ENCODE results near the gene DAAM2.

The DAAM2 gene

DNA sequence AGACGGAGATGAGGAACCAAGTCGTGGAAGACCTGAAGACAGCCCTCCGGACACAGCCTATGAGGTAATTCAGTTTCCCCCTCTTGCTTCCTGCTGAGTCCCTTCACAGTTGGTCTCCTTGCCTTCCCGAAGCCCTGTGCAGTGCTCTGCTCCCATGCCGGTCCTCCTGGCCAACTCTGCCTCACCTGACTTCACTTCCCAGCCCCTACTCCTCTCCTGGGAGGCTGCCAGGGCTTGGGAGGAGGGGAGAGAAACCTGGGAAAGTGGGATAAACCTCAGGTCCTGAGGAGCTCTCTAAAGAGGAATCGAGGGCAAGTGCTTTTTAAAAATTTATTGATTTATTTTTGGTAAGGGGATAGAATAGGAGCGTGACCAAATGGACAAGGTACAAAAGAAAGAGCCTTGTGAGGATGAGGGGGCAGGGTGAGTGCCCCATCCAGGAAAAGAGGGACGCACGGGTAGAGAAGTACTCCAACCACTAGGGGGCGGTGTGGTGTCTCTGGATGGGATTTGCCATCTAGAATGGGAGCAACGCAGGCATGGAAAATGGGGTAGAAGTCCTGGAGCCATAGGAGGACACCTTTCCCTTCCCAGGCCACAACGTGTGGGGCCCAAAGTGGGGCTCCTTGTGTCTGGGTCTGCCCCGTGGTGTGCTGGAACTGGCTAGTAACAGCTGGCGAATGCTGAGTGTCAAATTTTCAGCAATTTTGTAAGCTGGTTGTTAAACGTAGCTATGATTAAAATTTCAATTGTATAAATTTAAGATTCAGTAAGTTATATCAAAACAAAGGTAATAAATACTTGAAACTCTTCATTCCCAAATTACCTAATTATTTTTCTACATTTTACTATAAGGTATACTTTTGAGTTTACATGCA is 73.1 kb downstream of the DAAM2 start:
- H3K4me1 Mint-ChIP-seq (ENCODE audit: low read depth): no peaks in the 10 kb centered on the region
- peaks cover 5% of the 10 kb centered on the region for H3K27me3 Mint-ChIP-seq
- H3K36me3 Mint-ChIP-seq: no peaks in the 10 kb centered on the region
- no peak overlapping the region for H3K27ac Mint-ChIP-seq
- no peaks in the 10 kb centered on the region for H3K9me3 Mint-ChIP-seq (ENCODE audit: low read depth)
- no peak overlapping the region for H3K4me3 Mint-ChIP-seq

DNA sequence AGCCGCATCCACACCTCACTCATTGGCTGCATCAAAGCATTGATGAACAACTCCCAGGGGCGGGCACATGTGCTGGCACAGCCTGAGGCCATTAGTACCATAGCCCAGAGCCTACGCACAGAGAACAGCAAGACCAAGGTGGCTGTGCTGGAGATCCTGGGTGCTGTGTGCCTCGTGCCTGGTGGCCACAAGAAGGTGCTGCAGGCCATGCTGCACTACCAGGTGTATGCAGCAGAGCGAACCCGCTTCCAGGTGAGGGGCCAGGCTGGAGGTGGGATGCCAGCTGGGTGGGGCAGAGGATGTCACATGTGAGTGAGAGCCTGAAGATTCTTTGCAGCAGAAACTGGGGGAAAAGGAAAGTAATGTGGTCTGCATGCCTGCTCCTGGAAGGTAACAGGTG is 75.4 kb downstream of the DAAM2 start:
- Mint-ChIP-seq H3K4me1 (ENCODE audit: low read depth) (no peaks in the 10 kb centered on the region), H3K4me3 (no peak overlapping the region), H3K27me3 (peaks cover 1% of the 10 kb centered on the region), H3K9me3 (ENCODE audit: low read depth) (no peaks in the 10 kb centered on the region), H3K36me3 (no peaks in the 10 kb centered on the region), H3K27ac (no peak overlapping the region)

DNA sequence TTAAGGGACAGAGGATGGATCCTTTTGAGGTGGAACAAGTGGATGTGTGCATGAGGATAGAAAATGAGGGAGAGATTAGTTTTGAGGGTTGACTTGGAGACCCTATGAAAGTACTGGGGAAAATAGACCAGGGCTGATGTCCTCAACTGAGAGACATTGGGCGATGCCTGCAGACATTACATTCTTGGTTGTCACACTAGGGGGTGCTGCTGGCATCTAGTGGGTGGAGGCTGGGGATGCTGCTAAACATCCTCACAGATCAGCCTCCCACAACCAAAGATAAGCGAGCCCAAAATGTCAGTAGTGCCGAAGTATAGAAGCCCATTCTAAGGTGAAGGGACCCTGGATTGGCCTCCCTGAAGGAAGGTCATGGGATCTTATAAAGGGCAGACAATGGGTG is 78.8 kb downstream of the DAAM2 start:
- no peaks in the 10 kb centered on the region for H3K9me3 Mint-ChIP-seq (ENCODE audit: low read depth)

DNA sequence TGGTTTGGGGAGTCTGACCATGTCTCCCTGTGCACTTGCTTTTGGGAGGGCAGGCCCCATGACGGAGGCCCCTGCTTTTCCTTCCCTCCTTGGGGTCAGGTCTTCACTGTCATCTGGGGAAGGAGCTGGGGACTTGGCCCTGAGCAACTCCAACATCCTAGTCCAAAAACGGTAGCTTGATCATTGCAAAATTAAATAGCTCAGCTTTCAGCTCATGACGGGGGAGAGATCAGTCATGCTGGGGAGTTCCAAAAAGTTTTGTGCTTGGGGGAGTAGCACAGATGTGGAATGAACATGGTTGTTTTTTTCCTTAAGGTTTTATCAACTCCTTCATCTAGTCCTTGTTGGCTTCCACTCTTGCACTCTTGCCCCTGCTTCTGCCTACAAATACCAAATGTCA is 81.3 kb downstream of the DAAM2 start:
- no peak overlapping the region for H3K4me3 Mint-ChIP-seq
- no peak overlapping the region for H3K27ac Mint-ChIP-seq
- H3K4me1 Mint-ChIP-seq (ENCODE audit: low read depth): no peaks in the 10 kb centered on the region
- no peaks in the 10 kb centered on the region for H3K36me3 Mint-ChIP-seq
- no peaks in the 10 kb centered on the region for H3K9me3 Mint-ChIP-seq (ENCODE audit: low read depth)
- no peaks in the 10 kb centered on the region for H3K27me3 Mint-ChIP-seq

More for the DNA sequence above, 78.8 kb downstream of the DAAM2 start:
- Mint-ChIP-seq H3K4me3 (no peak overlapping the region), H3K27me3 (no peaks in the 10 kb centered on the region), H3K27ac (no peak overlapping the region), H3K4me1 (ENCODE audit: low read depth) (no peaks in the 10 kb centered on the region), H3K36me3 (no peaks in the 10 kb centered on the region)

DNA sequence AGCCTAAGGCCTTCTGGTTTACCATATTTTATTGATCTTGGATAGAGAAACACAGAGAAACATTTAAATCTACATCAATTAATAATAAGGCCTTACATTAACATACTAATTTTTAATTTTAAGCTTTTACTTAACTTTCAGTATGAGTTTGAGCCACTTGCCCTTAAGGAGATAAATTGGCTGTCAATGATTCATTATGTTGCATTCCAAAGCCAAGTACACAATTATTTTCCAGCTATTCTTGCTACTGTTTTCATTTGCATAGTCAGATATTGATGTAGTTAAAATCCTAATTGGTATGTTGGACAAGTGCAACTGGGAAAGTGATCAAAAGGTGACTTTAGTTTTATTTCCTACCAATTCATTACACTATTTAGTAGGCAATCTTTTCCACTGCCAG is 83.9 kb downstream of the DAAM2 start:
- Mint-ChIP-seq H3K27me3 (no peaks in the 10 kb centered on the region), H3K4me3 (no peak overlapping the region), H3K27ac (no peak overlapping the region), H3K9me3 (ENCODE audit: low read depth) (no peaks in the 10 kb centered on the region), H3K4me1 (ENCODE audit: low read depth) (no peaks in the 10 kb centered on the region), H3K36me3 (no peaks in the 10 kb centered on the region)

DNA sequence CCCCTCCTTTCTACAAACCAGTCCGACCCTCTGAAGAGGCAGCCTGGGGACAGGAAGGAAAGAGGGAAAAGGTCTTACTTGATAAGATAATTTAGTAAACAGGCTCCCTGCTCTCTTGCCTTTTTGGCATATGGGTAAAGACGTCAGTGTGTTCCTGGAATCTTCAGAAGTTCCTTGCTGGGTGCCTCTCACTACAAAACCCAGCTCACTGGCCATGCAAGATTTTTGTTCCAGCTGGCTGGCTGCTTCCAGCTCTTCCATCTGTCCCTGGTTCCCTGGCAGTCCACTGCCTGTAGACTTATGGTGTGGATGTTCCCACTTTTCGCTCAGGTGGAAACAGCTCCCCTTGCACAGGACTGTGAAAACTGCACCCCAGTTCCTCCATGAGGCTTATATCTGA is 84.7 kb downstream of the DAAM2 start:
- H3K27ac Mint-ChIP-seq: no peak overlapping the region

DNA sequence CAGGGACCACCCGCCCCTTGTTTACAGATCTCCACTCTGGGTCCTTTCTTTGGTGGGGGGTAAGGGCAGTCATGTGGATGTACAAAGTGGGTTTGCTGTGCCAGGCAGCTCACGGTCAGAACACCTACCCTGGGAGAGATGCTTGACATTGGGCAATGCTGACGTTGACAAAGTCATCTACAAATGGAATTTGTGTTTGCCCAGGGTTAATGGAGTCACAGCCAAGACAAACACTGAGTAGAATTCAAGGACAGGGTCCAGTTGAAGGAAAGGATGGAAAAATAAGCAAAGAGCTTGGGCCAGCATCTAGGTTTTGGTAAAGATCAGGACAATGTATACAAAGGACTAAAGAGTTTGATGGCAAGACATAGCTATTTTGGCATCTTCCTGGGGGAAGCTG is 87.4 kb downstream of the DAAM2 start:
- Mint-ChIP-seq H3K36me3 (no peaks in the 10 kb centered on the region), H3K9me3 (ENCODE audit: low read depth) (no peaks in the 10 kb centered on the region), H3K4me1 (ENCODE audit: low read depth) (no peaks in the 10 kb centered on the region), H3K27ac (no peak overlapping the region), H3K4me3 (no peak overlapping the region), H3K27me3 (no peaks in the 10 kb centered on the region)

More for the DNA sequence above, 84.7 kb downstream of the DAAM2 start:
- H3K9me3 Mint-ChIP-seq (ENCODE audit: low read depth): no peaks in the 10 kb centered on the region
- H3K4me3 Mint-ChIP-seq: no peak overlapping the region
- no peaks in the 10 kb centered on the region for H3K36me3 Mint-ChIP-seq
- no peaks in the 10 kb centered on the region for H3K27me3 Mint-ChIP-seq
- H3K4me1 Mint-ChIP-seq (ENCODE audit: low read depth): no peaks in the 10 kb centered on the region

DNA sequence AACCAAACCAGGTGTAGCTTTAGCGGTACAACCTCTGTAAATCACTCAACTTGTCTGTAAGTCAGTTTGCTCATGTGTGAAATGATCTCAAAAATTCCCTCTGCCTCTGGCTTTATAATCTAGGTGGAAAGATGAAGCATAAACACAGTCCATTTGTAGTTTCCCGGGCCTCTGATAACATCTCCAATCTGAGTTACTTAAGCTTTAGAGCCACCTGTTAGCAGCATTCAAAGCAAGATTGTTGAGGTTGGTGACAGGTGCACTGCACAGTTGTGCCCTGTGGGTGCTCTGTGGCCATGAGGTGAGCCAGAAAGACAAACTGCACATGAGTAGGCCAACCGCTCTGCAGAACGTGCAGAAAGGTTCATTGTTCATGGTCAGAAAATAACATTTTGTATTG is 88.4 kb downstream of the DAAM2 start:
- no peak overlapping the region for H3K4me3 Mint-ChIP-seq
- H3K9me3 Mint-ChIP-seq (ENCODE audit: low read depth): no peaks in the 10 kb centered on the region
- no peaks in the 10 kb centered on the region for H3K36me3 Mint-ChIP-seq
- H3K27me3 Mint-ChIP-seq: no peaks in the 10 kb centered on the region
- no peaks in the 10 kb centered on the region for H3K4me1 Mint-ChIP-seq (ENCODE audit: low read depth)
- H3K27ac Mint-ChIP-seq: no peak overlapping the region

DNA sequence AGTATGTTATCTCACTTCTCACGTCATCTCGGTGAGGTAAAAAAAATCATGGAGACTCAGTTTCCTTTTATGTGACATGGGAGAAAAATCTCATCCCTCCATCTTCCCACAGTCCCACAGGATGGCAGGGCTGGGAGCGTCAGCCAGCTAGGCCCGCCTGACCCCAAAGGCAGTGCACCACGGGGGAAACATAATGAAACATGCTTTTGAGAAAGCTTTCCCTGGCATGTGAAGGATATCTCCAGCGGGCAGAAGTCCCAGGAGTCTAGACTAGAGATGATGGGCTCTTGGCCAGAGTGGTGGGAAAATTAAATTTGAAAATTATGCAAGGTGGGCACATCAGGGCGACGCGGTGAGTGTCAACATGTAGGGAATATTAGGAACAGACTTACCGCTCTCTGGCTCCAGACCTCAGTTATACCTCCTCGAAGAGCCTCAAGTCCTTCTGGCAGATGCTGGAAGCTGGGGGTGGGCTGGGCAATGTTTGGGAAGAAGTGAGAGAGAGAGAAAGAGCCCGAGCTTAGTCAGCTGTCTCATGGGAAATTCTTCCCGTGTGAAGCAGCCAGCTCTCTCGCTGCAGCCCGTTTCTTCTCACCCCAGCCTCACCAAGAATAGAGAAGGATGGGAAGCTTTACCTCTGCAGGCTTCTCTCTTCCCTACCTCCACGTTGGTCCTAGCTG is 89.8 kb downstream of the DAAM2 start:
- no peaks in the 10 kb centered on the region for H3K27me3 Mint-ChIP-seq
- no peaks in the 10 kb centered on the region for H3K4me1 Mint-ChIP-seq (ENCODE audit: low read depth)
- no peak overlapping the region for H3K4me3 Mint-ChIP-seq
- no peaks in the 10 kb centered on the region for H3K36me3 Mint-ChIP-seq
- H3K27ac Mint-ChIP-seq: no peak overlapping the region
- no peaks in the 10 kb centered on the region for H3K9me3 Mint-ChIP-seq (ENCODE audit: low read depth)

DNA sequence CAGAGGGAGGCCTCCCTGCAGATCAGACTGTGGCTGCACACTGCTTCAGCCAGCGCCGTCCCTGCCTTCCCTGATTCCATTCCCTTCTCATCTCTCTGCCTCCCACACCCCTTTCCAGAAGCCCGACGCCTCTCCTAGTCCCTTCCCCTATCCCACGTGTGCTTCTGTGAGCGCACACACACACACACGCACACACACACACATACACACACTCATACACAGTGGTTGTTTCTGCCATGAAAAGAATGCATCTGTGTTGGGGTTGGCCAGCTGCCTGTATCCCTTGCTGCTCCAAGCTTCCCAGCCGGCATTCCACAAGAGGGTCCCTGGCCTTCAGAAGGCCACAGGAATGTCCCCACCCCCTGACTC is 90.3 kb downstream of the DAAM2 start:
- no peaks in the 10 kb centered on the region for H3K9me3 Mint-ChIP-seq (ENCODE audit: low read depth)
- no peaks in the 10 kb centered on the region for H3K4me1 Mint-ChIP-seq (ENCODE audit: low read depth)
- no peak overlapping the region for H3K27ac Mint-ChIP-seq
- no peak overlapping the region for H3K4me3 Mint-ChIP-seq
- no peaks in the 10 kb centered on the region for H3K27me3 Mint-ChIP-seq
- H3K36me3 Mint-ChIP-seq: no peaks in the 10 kb centered on the region

DNA sequence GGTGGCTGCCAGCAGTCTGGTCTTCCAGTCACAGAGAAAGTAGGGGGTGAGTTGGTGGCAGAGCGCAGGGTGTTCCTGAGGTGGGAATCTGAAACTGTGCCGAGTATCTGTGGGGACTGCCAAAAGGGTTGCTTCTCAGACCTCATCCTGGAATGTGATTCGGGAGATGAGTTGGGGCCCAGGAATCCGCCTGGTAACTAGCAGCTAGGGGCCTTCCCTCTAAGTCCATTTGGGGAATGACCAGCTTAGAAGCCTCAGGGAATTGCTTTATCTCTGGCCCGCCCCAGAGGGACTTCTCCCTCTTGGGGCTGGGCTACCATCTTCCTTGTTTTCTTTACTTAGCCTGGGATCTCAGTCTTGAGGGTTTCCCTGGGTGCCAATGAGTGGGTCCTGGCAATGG is 92.5 kb downstream of the DAAM2 start:
- no peak overlapping the region for H3K4me3 Mint-ChIP-seq
- H3K9me3 Mint-ChIP-seq (ENCODE audit: low read depth): no peaks in the 10 kb centered on the region
- H3K36me3 Mint-ChIP-seq: no peaks in the 10 kb centered on the region
- no peaks in the 10 kb centered on the region for H3K4me1 Mint-ChIP-seq (ENCODE audit: low read depth)
- no peak overlapping the region for H3K27ac Mint-ChIP-seq
- H3K27me3 Mint-ChIP-seq: peaks cover 2% of the 10 kb centered on the region

DNA sequence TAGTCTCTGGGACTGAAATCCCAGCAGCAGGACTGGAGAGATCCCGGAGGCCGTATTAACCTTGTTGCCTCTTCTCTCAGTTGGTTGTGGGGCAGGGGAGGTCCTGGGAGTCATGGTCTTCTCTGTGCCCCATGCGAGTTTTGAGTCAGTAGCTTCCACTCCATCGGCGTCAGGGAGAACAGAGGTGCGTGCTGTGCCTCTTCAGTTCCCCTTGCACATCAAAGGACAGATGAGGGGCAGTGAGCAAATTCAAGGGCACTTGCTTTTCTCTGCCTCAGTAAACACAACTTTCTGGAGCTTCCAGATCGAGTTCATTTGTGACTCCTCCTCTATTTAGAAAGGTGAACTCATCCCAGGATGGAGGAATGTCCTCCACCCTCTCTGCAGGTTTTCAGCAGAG is 93.5 kb downstream of the DAAM2 start:
- Mint-ChIP-seq H3K4me1 (ENCODE audit: low read depth) (no peaks in the 10 kb centered on the region), H3K27ac (no peak overlapping the region), H3K9me3 (ENCODE audit: low read depth) (no peaks in the 10 kb centered on the region), H3K27me3 (peaks cover 2% of the 10 kb centered on the region), H3K4me3 (no peak overlapping the region), H3K36me3 (no peaks in the 10 kb centered on the region)

DNA sequence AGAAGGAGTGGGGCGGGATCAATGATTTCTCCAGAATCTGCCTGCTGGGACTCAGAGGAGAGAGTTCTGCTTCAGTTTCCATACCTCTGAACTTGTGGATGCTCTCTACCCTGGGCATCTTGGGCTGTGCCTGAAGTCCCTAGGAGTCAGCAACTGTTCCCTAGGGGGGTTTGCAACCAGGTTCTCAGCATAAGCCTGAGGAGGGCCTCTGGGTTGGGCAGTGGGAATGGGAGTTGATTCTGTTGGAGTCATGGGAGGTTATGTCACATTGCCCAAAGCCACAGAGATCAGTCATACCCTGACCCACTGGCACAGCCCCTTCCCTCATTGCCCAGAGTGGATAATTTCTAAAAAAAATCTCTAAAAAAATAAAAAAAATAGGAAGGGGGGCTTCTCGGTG is 94.7 kb downstream of the DAAM2 start:
- H3K27ac Mint-ChIP-seq: no peak overlapping the region
- no peak overlapping the region for H3K4me3 Mint-ChIP-seq
- no peaks in the 10 kb centered on the region for H3K4me1 Mint-ChIP-seq (ENCODE audit: low read depth)
- no peaks in the 10 kb centered on the region for H3K36me3 Mint-ChIP-seq
- peaks cover 2% of the 10 kb centered on the region for H3K27me3 Mint-ChIP-seq
- H3K9me3 Mint-ChIP-seq (ENCODE audit: low read depth): no peaks in the 10 kb centered on the region

DNA sequence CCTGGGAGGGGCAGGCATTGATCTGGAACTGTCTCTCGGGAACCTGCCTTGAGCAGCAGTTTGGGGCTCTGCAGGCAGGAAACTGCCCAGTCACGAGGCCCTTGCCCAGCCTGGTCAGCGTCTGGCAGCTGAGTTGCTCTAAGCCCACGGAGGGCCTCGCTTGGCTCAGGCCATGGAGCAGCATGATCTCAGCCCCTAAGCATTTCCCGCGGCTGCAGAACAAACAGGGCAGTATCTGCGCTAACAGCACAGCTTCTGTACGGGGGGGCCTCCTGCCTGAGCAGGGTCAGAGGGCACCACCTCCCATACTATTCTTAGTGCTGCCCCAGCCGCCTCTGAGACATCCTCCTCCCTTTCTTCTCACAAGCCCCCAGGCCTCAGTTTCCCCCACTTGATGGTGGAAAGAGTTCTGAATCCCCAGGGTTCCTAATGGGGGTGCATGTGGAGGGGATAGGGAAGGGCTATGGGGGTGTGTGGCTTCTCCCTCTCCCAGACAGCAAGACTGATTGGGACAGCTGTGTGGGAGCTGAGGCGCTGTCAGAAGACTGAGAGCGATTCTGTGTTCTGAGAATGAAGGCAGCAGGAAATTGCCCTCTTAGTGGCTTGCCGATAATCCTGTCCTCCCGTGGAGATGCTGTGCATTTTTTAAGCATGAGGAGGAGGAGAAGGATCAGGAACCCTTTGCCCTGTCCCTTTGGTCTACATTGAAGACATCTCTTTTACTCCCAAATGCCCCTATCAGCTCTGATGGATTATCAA is 95.7 kb downstream of the DAAM2 start:
- no peaks in the 10 kb centered on the region for H3K4me1 Mint-ChIP-seq (ENCODE audit: low read depth)
- no peaks in the 10 kb centered on the region for H3K36me3 Mint-ChIP-seq
- H3K4me3 Mint-ChIP-seq: no peak overlapping the region
- no peaks in the 10 kb centered on the region for H3K9me3 Mint-ChIP-seq (ENCODE audit: low read depth)
- H3K27ac Mint-ChIP-seq: no peak overlapping the region
- peaks cover 2% of the 10 kb centered on the region for H3K27me3 Mint-ChIP-seq

DNA sequence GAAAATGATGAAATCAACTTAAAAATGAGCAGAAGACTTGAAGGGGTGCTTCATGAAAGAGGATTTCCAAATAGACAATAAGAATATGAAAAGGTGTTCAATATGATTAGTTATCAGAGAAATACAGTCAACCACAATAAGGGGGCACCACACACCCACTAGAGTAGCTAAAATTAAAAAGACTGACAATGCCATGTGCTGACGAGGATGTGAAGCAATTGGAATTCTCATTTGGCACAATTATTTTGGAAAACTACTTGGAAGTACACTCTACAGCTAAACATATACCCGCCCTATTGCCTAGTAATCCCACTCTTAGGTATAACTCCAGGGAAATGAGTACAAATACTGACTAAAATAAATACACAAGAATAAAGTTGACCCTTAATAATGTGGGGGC is 97.1 kb downstream of the DAAM2 start:
- Mint-ChIP-seq H3K4me3 (no peak overlapping the region), H3K27ac (no peak overlapping the region), H3K36me3 (no peaks in the 10 kb centered on the region), H3K9me3 (ENCODE audit: low read depth) (no peaks in the 10 kb centered on the region), H3K4me1 (ENCODE audit: low read depth) (no peaks in the 10 kb centered on the region), H3K27me3 (peaks cover 2% of the 10 kb centered on the region)

Measured in activated naive CD8-positive, alpha-beta T cell (primary cell).